Smooth muscle cell (in vitro differentiated cells): Measurements from ENCODE around the gene MSI2. TPM values are rescaled to one million over a fixed set of nuclear protein-coding genes. Genes with fewer than 3 reads are reported as not detected.

Source experiments
- DNase-seq: peaks from one replicate; lab custom pipeline; 2025; ENCODE audit not compliant: unreplicated experiment; lab: John Stamatoyannopoulos, UW
- H2AFZ ChIP-seq: fragments of 200-600 bp; sonication (generic); 2 replicates; pipeline ENCODE4 v1.6.0; 2016; ENCODE audit warnings: antibody characterized with exemption, low read depth, mild to moderate bottlenecking
- H3F3A ChIP-seq: fragments of 200-600 bp; sonication (generic); 2 replicates; pipeline ENCODE4 v1.6.0; 2017; ENCODE audit warnings: antibody characterized with exemption, low read depth
- H3K27ac ChIP-seq: fragments of 200-600 bp; sonication (generic); 2 replicates; pipeline ENCODE4 v1.5.1; 2016; ENCODE audit warnings: low read depth, mild to moderate bottlenecking
- H3K27me3 ChIP-seq: fragments of 200-600 bp; sonication (generic); 2 replicates; pipeline ENCODE4 v1.6.1; 2016; ENCODE audit warnings: low read depth, mild to moderate bottlenecking
- H3K36me3 ChIP-seq: fragments of 200-600 bp; sonication (generic); 2 replicates; pipeline ENCODE4 v1.5.1; 2016; ENCODE audit warnings: low read depth
- H3K4me1 ChIP-seq: fragments of 200-600 bp; sonication (generic); 2 replicates; pipeline ENCODE4 v1.5.1; 2016; ENCODE audit warnings: low read depth
- H3K4me2 ChIP-seq: fragments of 200-600 bp; sonication (generic); 2 replicates; pipeline ENCODE4 v1.6.0; 2016; ENCODE audit warnings: mild to moderate bottlenecking
- H3K4me3 ChIP-seq: fragments of 200-600 bp; sonication (generic); 2 replicates; pipeline ENCODE4 v1.5.1; 2016; ENCODE audit warnings: mild to moderate bottlenecking
- H3K79me2 ChIP-seq: fragments of 200-600 bp; sonication (generic); 2 replicates; pipeline ENCODE4 v1.6.0; 2016; ENCODE audit warnings: low read depth, mild to moderate bottlenecking
- H3K9ac ChIP-seq: fragments of 200-600 bp; sonication (generic); 2 replicates; pipeline ENCODE4 v1.6.0; 2016; ENCODE audit warnings: low read depth
- H3K9me3 ChIP-seq: fragments of 200-600 bp; sonication (generic); replicated peaks from 2 replicates; pipeline ENCODE4 v1.5.1; 2016; ENCODE audit warnings: low read depth
- H4K20me1 ChIP-seq: fragments of 200-600 bp; sonication (generic); 2 replicates; pipeline ENCODE4 v1.6.0; 2016; ENCODE audit warnings: low read depth
- CTCF ChIP-seq: fragments of 200-600 bp; sonication (generic); IDR thresholded peaks from 2 replicates; pipeline ENCODE4 v1.5.1; 2017; ENCODE audit warnings: borderline replicate concordance, mild to moderate bottlenecking, antibody characterized with exemption; ENCODE audit not compliant: insufficient read depth, poor library complexity, severe bottlenecking
- whole genome bisulfite sequencing: methylation state at CpG from one replicate; pipeline ENCODE4 v1.1.7; 2016; ENCODE audit warnings: low lambda C conversion rate; 5-methylcytosine and 5-hydroxymethylcytosine counted together
- polyA plus RNA-seq: library from polyadenylated mRNA; unstranded; fragments of >200 nt; fragmentation: Nextera tagmentation; extraction: Ambion mirVana; gene quantifications from 2 replicates; pipeline ENCODE4 v1.2.1, GENCODE V29; 2016
- total RNA-seq: library from RNA; depleted of rRNA; stranded (reverse); fragments of >200 nt; gene quantifications from 2 replicates; pipeline ENCODE4 v1.2.3, GENCODE V29; 2014

The MSI2 gene
- total and polyA plus RNA-seq, 2 experiments from 2014 or later: 5.7 to 36.5 TPM

- no peak for TF ChIP-seq CTCF
- peak overlapping the region; percentile 72 for H3K9ac ChIP-seq
- H3K79me2 ChIP-seq: no peaks in the 10 kb centered on the region
- H3K4me3 ChIP-seq: no peak overlapping the region
- H3K36me3 ChIP-seq: no peaks in the 10 kb centered on the region
- peak overlapping the region; percentile 17 for H3K4me2 ChIP-seq
- peaks cover 24% of the 10 kb centered on the region for H3F3A ChIP-seq
- H3K27me3 ChIP-seq: no peaks in the 10 kb centered on the region
- peak overlapping the region; percentile 98 for H3K27ac ChIP-seq
- H4K20me1 ChIP-seq: no peaks in the 10 kb centered on the region
- WGBS: 36% methylated on average over 11 of the region's 11 CpGs
- H3K4me1 ChIP-seq: peaks cover 8% of the 10 kb centered on the region
- H2AFZ ChIP-seq: no peak overlapping the region
- H3K9me3 ChIP-seq: no peaks in the 10 kb centered on the region
- DNase-seq: no peak
These were observed 367.3 kb downstream of the MSI2 start for GRCh38 chr17:57623620-57624019.

- Histone ChIP-seq H3K9me3 (no peaks in the 10 kb centered on the region), H3K4me2 (peak overlapping the region; percentile 17), H3K79me2 (no peaks in the 10 kb centered on the region), H3K36me3 (no peaks in the 10 kb centered on the region), H3K9ac (peak overlapping the region; percentile 72), H3K4me3 (no peak overlapping the region), H3K27ac (peak overlapping the region; percentile 98), H3K27me3 (no peaks in the 10 kb centered on the region), H3K4me1 (peaks cover 8% of the 10 kb centered on the region), H2AFZ (no peak overlapping the region), H3F3A (peaks cover 24% of the 10 kb centered on the region), H4K20me1 (no peaks in the 10 kb centered on the region)
- no peak for DNase-seq
- TF ChIP-seq CTCF: no peak
- 52% methylated on average over 8 of the region's 8 CpGs for WGBS
These were observed 368.1 kb downstream of the MSI2 start for GRCh38 chr17:57624386-57624785.

- TF ChIP-seq CTCF: no peak
- no peak for DNase-seq
- H3K36me3 ChIP-seq: no peaks in the 10 kb centered on the region
- H3K79me2 ChIP-seq: no peaks in the 10 kb centered on the region
- H3K9ac ChIP-seq: no peak overlapping the region
- H3K27me3 ChIP-seq: no peaks in the 10 kb centered on the region
- no peak overlapping the region for H2AFZ ChIP-seq
- H3F3A ChIP-seq: peaks cover 24% of the 10 kb centered on the region
- WGBS: 13% methylated on average over 1 of the region's 1 CpG
- H3K4me2 ChIP-seq: no peak overlapping the region
- peaks cover 8% of the 10 kb centered on the region for H3K4me1 ChIP-seq
- H3K27ac ChIP-seq: no peak overlapping the region
- no peaks in the 10 kb centered on the region for H3K9me3 ChIP-seq
- H3K4me3 ChIP-seq: no peak overlapping the region
- no peaks in the 10 kb centered on the region for H4K20me1 ChIP-seq
These were observed 369.2 kb downstream of the MSI2 start for GRCh38 chr17:57625511-57625910.

GRCh38 chr17:57625957-57626356 lies 369.6 kb downstream of the MSI2 start:
- DNase-seq: no peak
- H3K4me2 ChIP-seq: no peak overlapping the region
- H3K4me3 ChIP-seq: no peak overlapping the region
- H3K9me3 ChIP-seq: no peaks in the 10 kb centered on the region
- H3K36me3 ChIP-seq: no peaks in the 10 kb centered on the region
- H3K79me2 ChIP-seq: no peaks in the 10 kb centered on the region
- H3K4me1 ChIP-seq: peaks cover 8% of the 10 kb centered on the region
- H2AFZ ChIP-seq: no peak overlapping the region
- peaks cover 24% of the 10 kb centered on the region for H3F3A ChIP-seq
- no peaks in the 10 kb centered on the region for H4K20me1 ChIP-seq
- WGBS: 93% methylated on average over 9 of the region's 9 CpGs
- no peak overlapping the region for H3K9ac ChIP-seq
- H3K27me3 ChIP-seq: no peaks in the 10 kb centered on the region
- H3K27ac ChIP-seq: no peak overlapping the region
- TF ChIP-seq CTCF: no peak
